HG03103 (cell line): ENCODE results near the gene PHLPP1.

Experiments used
- ATAC-seq: cut with Tn5 transposase; IDR thresholded peaks from one replicate; pipeline ENCODE4 v1.9.1; 2021; ENCODE audit warnings: low read depth; ENCODE audit not compliant: unreplicated experiment

PHLPP1 gene

GRCh38 chr18:62839874-62840713 lies 124.8 kb downstream of the PHLPP1 start:
- ATAC-seq: no peak

- no peak for ATAC-seq
These were observed 126.1 kb downstream of the PHLPP1 start for GRCh38 chr18:62841405-62841804.

- no peak for ATAC-seq
These were observed 127.6 kb downstream of the PHLPP1 start for GRCh38 chr18:62842898-62843297.

GRCh38 chr18:62844850-62845643 lies 129.7 kb downstream of the PHLPP1 start:
- peak; percentile 49 for ATAC-seq

GRCh38 chr18:62846313-62846712 lies 131.0 kb downstream of the PHLPP1 start:
- ATAC-seq: no peak

- no peak for ATAC-seq
These were observed 131.7 kb downstream of the PHLPP1 start for GRCh38 chr18:62847081-62847480.

GRCh38 chr18:62848946-62849345 lies 133.6 kb downstream of the PHLPP1 start:
- ATAC-seq: no peak

- no peak for ATAC-seq
These were observed 135.4 kb downstream of the PHLPP1 start for GRCh38 chr18:62850619-62851306.

- ATAC-seq: no peak
These were observed 137.5 kb downstream of the PHLPP1 start for GRCh38 chr18:62852851-62853250.

- ATAC-seq: no peak
These were observed 141.0 kb downstream of the PHLPP1 start for GRCh38 chr18:62856294-62856693.

- ATAC-seq: no peak
These were observed 142.1 kb downstream of the PHLPP1 start for GRCh38 chr18:62857263-62857976.

- no peak for ATAC-seq
These were observed 144.7 kb downstream of the PHLPP1 start for GRCh38 chr18:62860062-62860461.

- no peak for ATAC-seq
These were observed 147.1 kb downstream of the PHLPP1 start for GRCh38 chr18:62862466-62862865.

- ATAC-seq: no peak
These were observed 148.2 kb downstream of the PHLPP1 start for GRCh38 chr18:62863579-62864001.

GRCh38 chr18:62865498-62865897 lies 150.2 kb downstream of the PHLPP1 start:
- ATAC-seq: no peak

GRCh38 chr18:62867534-62867933 lies 152.2 kb downstream of the PHLPP1 start:
- ATAC-seq: no peak

GRCh38 chr18:62868645-62869044 lies 153.3 kb downstream of the PHLPP1 start:
- ATAC-seq: no peak

GRCh38 chr18:62870643-62871042 lies 155.3 kb downstream of the PHLPP1 start:
- ATAC-seq: no peak

GRCh38 chr18:62875323-62875722 lies 160.0 kb downstream of the PHLPP1 start:
- ATAC-seq: no peak

GRCh38 chr18:62876111-62876510 lies 160.8 kb downstream of the PHLPP1 start:
- no peak for ATAC-seq
